ENCODE results near the gene SLU7.

SLU7 gene

DNA sequence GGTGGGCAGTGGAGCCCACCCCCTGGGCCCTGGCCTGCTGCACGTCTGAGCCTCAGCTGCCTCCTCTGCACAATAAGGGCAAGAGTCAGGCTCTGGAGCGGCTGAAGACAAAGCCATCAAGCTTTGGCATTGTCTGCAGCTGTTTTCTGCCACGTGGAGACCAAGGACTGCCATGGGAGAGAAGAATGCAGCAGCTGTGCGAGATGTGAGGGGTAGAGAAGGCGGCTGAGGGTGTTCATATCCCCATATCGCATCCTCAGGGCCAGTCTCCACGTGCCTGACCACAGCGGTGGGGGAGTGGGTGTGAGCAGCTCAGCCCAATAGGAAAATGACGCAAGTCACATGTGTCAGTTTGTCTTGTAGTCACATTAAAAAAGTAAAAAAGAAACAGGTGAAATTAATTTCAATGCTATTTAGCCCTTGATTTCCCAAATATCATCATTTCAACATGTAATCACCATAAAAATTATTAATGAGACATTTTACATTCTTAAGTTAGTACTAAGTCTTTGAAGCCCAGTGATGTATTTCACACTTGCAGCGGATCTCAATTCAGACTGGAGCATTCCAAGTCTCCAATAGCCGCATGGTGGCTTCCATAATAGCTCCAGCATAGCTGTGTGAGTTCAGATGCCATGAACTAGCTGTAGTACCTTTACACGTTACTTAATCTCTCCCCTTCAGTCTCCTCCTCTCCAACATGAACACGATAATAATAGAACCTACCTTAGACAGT lies 55.1 kb downstream of the SLU7 start:
- DNase-seq = no peak

DNA sequence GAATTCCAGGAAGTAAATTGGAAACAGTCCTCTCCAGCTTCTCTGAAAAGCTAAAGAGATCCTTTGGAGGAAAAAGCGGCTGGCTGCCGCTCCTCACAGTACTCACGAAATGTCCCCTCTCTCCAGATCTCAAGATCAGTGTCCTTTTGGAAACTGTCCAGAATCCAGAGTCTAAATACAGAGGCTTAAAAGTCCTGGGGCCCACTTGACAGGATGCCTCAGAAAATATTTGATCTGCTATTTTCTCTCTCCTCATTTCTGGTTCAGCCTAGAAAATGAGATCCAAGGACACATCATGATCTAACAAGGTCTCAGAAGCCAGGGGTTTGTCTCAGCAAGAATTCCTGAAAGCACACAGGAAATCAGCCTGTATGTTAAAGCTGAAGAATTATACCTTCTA lies 55.7 kb downstream of the SLU7 start:
- DNase-seq = no peak

GRCh38 chr5:160361624-160362228 lies 57.2 kb downstream of the SLU7 start:
- DNase-seq = no peak

- DNase-seq = no peak
These were observed 58.6 kb downstream of the SLU7 start for GRCh38 chr5:160360310-160360709.

DNA sequence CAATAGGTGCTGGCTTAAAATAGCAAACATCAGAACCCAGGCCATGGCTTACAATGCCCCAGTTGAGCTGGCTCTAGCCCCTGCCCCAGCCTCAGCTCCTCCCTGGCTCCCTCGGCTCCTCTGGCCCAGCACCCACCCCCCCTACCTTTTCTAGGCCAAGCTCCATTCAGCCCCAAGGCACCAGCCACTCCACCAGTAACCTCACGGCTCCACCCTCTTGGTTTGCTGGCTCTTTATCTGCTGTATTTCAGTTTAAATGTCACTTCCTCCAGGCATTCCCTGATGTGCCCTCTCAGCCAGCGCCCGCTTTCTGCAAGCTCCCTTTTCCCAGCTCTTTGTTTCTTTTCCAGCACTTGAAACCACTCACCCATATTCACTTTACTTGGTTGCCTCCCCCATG lies 59.1 kb downstream of the SLU7 start:
- DNase-seq = no peak

DNA sequence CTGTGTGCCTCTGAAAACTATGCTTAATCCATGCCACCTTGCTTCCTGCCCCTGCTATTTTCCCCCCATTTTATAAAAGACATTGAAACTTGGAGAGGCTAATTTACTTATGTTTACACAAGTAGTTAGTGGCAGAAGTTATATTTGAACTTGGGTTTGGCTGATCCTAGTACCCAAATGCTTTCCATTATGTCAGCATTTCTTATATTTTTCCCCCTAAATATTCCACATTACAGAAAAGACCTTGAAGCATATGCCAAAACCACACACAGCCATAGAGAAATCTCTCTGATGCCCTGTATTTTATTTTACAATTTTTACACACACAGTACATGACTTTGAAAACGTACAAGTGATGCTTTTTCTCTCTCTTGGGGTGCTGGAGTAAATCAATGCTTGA lies 59.6 kb downstream of the SLU7 start:
- no peak for DNase-seq

GRCh38 chr5:160357861-160358411 lies 60.9 kb downstream of the SLU7 start:
- DNase-seq = no peak

- no peak for DNase-seq
These were observed 61.5 kb downstream of the SLU7 start for GRCh38 chr5:160357394-160357793.

GRCh38 chr5:160356550-160357347 lies 62.1 kb downstream of the SLU7 start:
- DNase-seq = no peak

DNA sequence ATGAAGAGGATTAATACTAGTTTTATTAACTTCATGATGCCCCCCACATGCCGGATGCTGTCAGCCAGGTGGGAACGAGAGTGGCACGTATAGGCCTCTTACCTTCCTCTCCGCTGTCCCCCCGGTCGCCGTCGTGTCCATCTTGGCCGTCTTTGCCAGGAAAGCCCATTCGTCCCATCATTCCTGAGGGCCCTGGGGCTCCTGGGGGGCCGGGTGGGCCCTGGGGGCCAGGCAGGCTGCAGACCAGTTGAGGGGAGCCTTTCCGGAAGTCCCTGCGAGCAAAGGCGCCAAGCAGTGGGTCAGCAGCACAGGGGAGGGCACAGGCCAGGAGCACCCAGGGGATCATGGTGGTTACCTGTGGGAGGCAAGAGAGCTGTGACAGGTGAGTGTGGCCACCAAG lies 64.2 kb downstream of the SLU7 start:
- DNase-seq = no peak

GRCh38 chr5:160353379-160353778 lies 65.5 kb downstream of the SLU7 start:
- DNase-seq = no peak

- no peak for DNase-seq
These were observed 66.6 kb downstream of the SLU7 start for GRCh38 chr5:160352308-160352707.

Measured in stimulated activated CD4-positive, alpha-beta T cell treated with anti-CD3 and anti-CD28 coated beads, Interleukin-4, amount 100 ng/mL, for 24 hours (primary cell).